SK-N-SH treated with all-trans-retinoic acid at 6 μM for 48 hours (cell line): ENCODE results near the gene LAMC1.

Experiments used
- ATAC-seq: fragments of 200-7000 bp; cut with Tn5 transposase; 3 replicates; pipeline ENCODE4 v1.9.1; 2020; ENCODE audit warnings: mild to moderate bottlenecking, moderate library complexity
- ARNTL ChIP-seq: fragments of 450-650 bp; formaldehyde crosslinking; IDR thresholded peaks from 2 replicates; pipeline ENCODE4 v1.5.0; 2020; ENCODE audit warnings: low read depth, mild to moderate bottlenecking, moderate library complexity, borderline replicate concordance
- BACH2 ChIP-seq: fragments of 250-450 bp; sonication (Bioruptor Pico); IDR thresholded peaks from 2 replicates; pipeline ENCODE4 v1.9.0; 2021; ENCODE audit warnings: mild to moderate bottlenecking, borderline replicate concordance
- CREB5 ChIP-seq: fragments of 250-450 bp; sonication (Bioruptor Pico); IDR thresholded peaks from 2 replicates; pipeline ENCODE4 v1.5.1; 2020; ENCODE audit warnings: low read depth, mild to moderate bottlenecking, moderate library complexity
- CSRNP3 ChIP-seq: fragments of 250-450 bp; sonication (Bioruptor Pico); IDR thresholded peaks from 2 replicates; pipeline ENCODE4 v1.5.1; 2021; ENCODE audit warnings: mild to moderate bottlenecking, moderate library complexity
- ESRRG ChIP-seq: fragments of 250-450 bp; sonication (Bioruptor Pico); IDR thresholded peaks from 2 replicates; pipeline ENCODE4 v1.6.1; 2021; ENCODE audit warnings: mild to moderate bottlenecking
- GLIS3 ChIP-seq: fragments of 250-450 bp; sonication (Bioruptor Pico); IDR thresholded peaks from 2 replicates; pipeline ENCODE4 v1.5.0; 2020; ENCODE audit warnings: mild to moderate bottlenecking, moderate library complexity
- ISL1 ChIP-seq: fragments of 250-450 bp; sonication (Bioruptor Pico); IDR thresholded peaks from 2 replicates; pipeline ENCODE4 v2.1.2; 2022; ENCODE audit warnings: mild to moderate bottlenecking, moderate library complexity
- OSR1 ChIP-seq: fragments of 250-450 bp; sonication (Bioruptor Pico); IDR thresholded peaks from 2 replicates; pipeline ENCODE4 v1.8.0; 2022; ENCODE audit warnings: moderate library complexity, mild to moderate bottlenecking, inconsistent platforms
- POU6F1 ChIP-seq: fragments of 250-450 bp; sonication (Bioruptor Pico); IDR thresholded peaks from 2 replicates; pipeline ENCODE4 v1.8.0; 2021; ENCODE audit warnings: low read depth, mild to moderate bottlenecking, moderate library complexity, borderline replicate concordance
- PPARA ChIP-seq: fragments of 250-450 bp; sonication (Bioruptor Pico); IDR thresholded peaks from 2 replicates; pipeline ENCODE4 v1.5.0; 2020; ENCODE audit warnings: mild to moderate bottlenecking, borderline replicate concordance
- SNAI2 ChIP-seq: fragments of 250-450 bp; sonication (Bioruptor Pico); IDR thresholded peaks from 2 replicates; pipeline ENCODE4 v1.5.0; 2020; ENCODE audit warnings: mild to moderate bottlenecking, moderate library complexity
- TOX ChIP-seq: fragments of 250-450 bp; sonication (Bioruptor Pico); IDR thresholded peaks from 2 replicates; pipeline ENCODE4 v1.8.0; 2021; ENCODE audit warnings: mild to moderate bottlenecking, moderate library complexity, borderline replicate concordance
- ZC3H10 ChIP-seq: fragments of 250-450 bp; sonication (Bioruptor Pico); IDR thresholded peaks from 2 replicates; pipeline ENCODE4 v1.5.1; 2021; ENCODE audit warnings: mild to moderate bottlenecking, moderate library complexity
- ZFP3 ChIP-seq: fragments of 250-450 bp; sonication (Bioruptor Pico); IDR thresholded peaks from 2 replicates; pipeline ENCODE4 v1.5.0; 2020; ENCODE audit warnings: mild to moderate bottlenecking, moderate library complexity
- ZNF565 ChIP-seq: fragments of 450-650 bp; formaldehyde crosslinking; conservative IDR thresholded peaks from 2 replicates; pipeline ENCODE4 v1.5.0; 2020; ENCODE audit warnings: low read depth, mild to moderate bottlenecking, moderate library complexity
- ZNF70 ChIP-seq: fragments of 450-650 bp; formaldehyde crosslinking; IDR thresholded peaks from 2 replicates; pipeline ENCODE4 v1.5.0; 2020; ENCODE audit warnings: mild to moderate bottlenecking, moderate library complexity
- ZNF8 ChIP-seq: fragments of 450-650 bp; formaldehyde crosslinking; IDR thresholded peaks from 2 replicates; pipeline ENCODE4 v1.5.0; 2020; ENCODE audit warnings: mild to moderate bottlenecking, moderate library complexity

Gene LAMC1

GRCh38 chr1:183022202-183023145 is 746 bp upstream of the LAMC1 start:
- peak; percentile 58 for ATAC-seq
- peak; percentile 73; the same call in 1 of the 2 replicates for TF ChIP-seq POU6F1
- no peak for TF ChIP-seq ZFP3 (CRISPR knock-in tag)
- TF ChIP-seq, all 23 proteins: peak for 1

- ATAC-seq, result peak; percentile 79
- TF ChIP-seq ESRRG (CRISPR knock-in tag) (no peak), SNAI2 (CRISPR knock-in tag) (no peak), GLIS3 (CRISPR knock-in tag) (no peak), ZNF8 (no peak), CREB5 (CRISPR knock-in tag) (no peak), POU6F1 (no peak), ZNF565 (CRISPR knock-in tag) (no peak), ZNF70 (no peak), OSR1 (no peak), TOX (CRISPR knock-in tag) (no peak), CSRNP3 (CRISPR knock-in tag) (no peak), ISL1 (CRISPR knock-in tag) (no peak), BACH2 (CRISPR knock-in tag) (no peak)
These were observed 539 bp downstream of the LAMC1 start for GRCh38 chr1:183023601-183024316.

GRCh38 chr1:183024317-183025009 is 1.2 kb downstream of the LAMC1 start:
- TF ChIP-seq CREB5 (CRISPR knock-in tag) (no peak), BACH2 (CRISPR knock-in tag) (no peak), ZC3H10 (CRISPR knock-in tag) (no peak), ZNF565 (CRISPR knock-in tag) (no peak), ARNTL (CRISPR knock-in tag) (no peak), ESRRG (CRISPR knock-in tag) (no peak), CSRNP3 (CRISPR knock-in tag) (no peak), GLIS3 (CRISPR knock-in tag) (no peak), POU6F1 (no peak), PPARA (no peak), ZNF8 (no peak), ZNF70 (no peak)
- TF ChIP-seq, all 23 proteins: peak for 0
- peak; percentile 9 for ATAC-seq
